HG03575 (cell line): ENCODE measurements around the gene SPECC1L.
"Not testable (repeated sequence)": the region's sequence is repeated elsewhere in the genome, so short reads cannot be mapped to it uniquely, and the experiment has no call there.

Source experiments
- ATAC-seq: cut with Tn5 transposase; IDR thresholded peaks from one replicate; pipeline ENCODE4 v1.9.1; 2021; ENCODE audit not compliant: unreplicated experiment, insufficient number of reproducible peaks, low FRiP score; ENCODE audit errors: extremely low read depth

The SPECC1L gene

GRCh38 chr22:24245584-24246561 is 24.8 kb upstream of the SPECC1L start:
- ATAC-seq, result not testable (repeated sequence)

GRCh38 chr22:24247011-24247507 is 23.6 kb upstream of the SPECC1L start:
- ATAC-seq, result no peak

GRCh38 chr22:24247564-24248344 is 22.9 kb upstream of the SPECC1L start:
- no peak for ATAC-seq

- not testable (repeated sequence) for ATAC-seq
Measured at GRCh38 chr22:24248611-24249010, 22.0 kb upstream of the SPECC1L start.

GRCh38 chr22:24249413-24249812 is 21.2 kb upstream of the SPECC1L start:
- not testable (repeated sequence) for ATAC-seq

- not testable (repeated sequence) for ATAC-seq
Measured at GRCh38 chr22:24251286-24251685, 19.3 kb upstream of the SPECC1L start.

- ATAC-seq, result not testable (repeated sequence)
Measured at GRCh38 chr22:24253126-24253525, 17.5 kb upstream of the SPECC1L start.

- not testable (repeated sequence) for ATAC-seq
Measured at GRCh38 chr22:24256136-24256535, 14.5 kb upstream of the SPECC1L start.

GRCh38 chr22:24256736-24257135 is 13.9 kb upstream of the SPECC1L start:
- not testable (repeated sequence) for ATAC-seq

- ATAC-seq, result not testable (repeated sequence)
Measured at GRCh38 chr22:24259459-24259858, 11.2 kb upstream of the SPECC1L start.

- not testable (repeated sequence) for ATAC-seq
Measured at GRCh38 chr22:24262185-24262749, 8.4 kb upstream of the SPECC1L start.

GRCh38 chr22:24263479-24263878 is 7.2 kb upstream of the SPECC1L start:
- not testable (repeated sequence) for ATAC-seq

GRCh38 chr22:24264329-24264896 is 6.2 kb upstream of the SPECC1L start:
- ATAC-seq, result not testable (repeated sequence)

GRCh38 chr22:24265734-24266133 is 4.9 kb upstream of the SPECC1L start:
- no peak for ATAC-seq

GRCh38 chr22:24266495-24266894 is 4.1 kb upstream of the SPECC1L start:
- not testable (repeated sequence) for ATAC-seq

- ATAC-seq, result no peak
Measured at GRCh38 chr22:24271386-24271854, 789 bp downstream of the SPECC1L start.

- ATAC-seq, result not testable (repeated sequence)
Measured at GRCh38 chr22:24273031-24273430, 2.4 kb downstream of the SPECC1L start.

GRCh38 chr22:24273906-24274305 is 3.3 kb downstream of the SPECC1L start:
- not testable (repeated sequence) for ATAC-seq
